GM03348 (cell line): ENCODE results near the gene PDE4B.
"Not testable (repeated sequence)": the region's sequence is repeated elsewhere in the genome, so short reads cannot be mapped to it uniquely, and the experiment has no call there.

Experiments
- DNase-seq: peaks from one replicate; pipeline ENCODE4 v3.0.0; 2012; ENCODE audit warnings: low spot score

The PDE4B gene

DNA sequence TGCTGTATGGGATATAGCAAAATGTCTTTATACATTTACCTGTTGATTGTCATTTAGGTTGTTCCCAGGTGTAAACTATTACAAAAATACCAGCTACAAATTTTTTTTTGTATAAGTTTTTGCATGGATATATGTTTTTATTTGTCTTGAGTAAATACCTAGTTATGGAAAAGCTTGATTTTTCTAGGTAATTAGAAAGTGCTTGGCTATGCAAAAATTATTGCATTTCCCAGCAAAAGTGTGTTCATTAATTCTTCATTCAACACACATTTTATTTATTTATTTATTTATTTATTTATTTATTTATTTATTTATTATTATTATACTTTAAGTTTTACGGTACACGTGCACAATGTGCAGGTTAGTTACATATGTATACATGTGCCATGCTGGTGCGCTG, 22.1 kb downstream of the PDE4B start:
- DNase-seq, result no peak

DNA sequence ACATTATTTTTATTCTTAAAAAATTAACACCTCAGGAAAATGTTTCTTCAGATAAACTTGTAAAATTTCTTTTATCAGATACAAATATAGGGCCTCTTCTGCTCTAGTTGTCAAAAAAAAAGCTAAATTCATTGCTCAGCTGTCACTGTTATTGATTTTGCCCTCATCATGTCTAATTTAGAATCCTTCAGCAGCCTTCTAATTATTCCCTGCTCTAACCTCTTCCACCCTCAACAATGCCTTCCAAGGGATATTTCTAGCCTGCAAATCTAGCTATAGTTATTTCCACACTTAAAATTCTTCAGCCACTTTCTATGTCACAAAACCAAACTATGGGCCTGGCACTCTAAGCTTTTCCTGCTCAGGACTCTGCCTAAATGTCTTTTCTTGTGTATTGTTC, 25.2 kb downstream of the PDE4B start:
- DNase-seq, result no peak

DNA sequence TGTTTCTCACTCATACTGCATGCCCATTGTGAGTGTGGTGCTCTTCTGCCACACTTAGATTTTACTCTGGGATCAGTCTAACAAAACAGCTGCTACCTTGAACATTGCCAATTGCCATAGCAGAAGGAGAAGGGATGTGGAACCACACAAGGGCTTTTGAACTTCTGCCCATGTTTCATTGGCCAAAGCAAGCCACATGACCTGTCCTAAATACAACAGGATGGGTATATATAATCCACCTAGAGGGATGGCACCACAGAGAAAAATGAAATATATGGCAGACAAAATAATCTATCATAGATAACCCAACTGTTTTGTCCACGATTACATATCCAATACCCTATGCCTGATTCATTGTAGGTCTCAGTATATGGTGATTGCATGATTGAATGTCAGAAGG, 26.3 kb downstream of the PDE4B start:
- no peak for DNase-seq

DNA sequence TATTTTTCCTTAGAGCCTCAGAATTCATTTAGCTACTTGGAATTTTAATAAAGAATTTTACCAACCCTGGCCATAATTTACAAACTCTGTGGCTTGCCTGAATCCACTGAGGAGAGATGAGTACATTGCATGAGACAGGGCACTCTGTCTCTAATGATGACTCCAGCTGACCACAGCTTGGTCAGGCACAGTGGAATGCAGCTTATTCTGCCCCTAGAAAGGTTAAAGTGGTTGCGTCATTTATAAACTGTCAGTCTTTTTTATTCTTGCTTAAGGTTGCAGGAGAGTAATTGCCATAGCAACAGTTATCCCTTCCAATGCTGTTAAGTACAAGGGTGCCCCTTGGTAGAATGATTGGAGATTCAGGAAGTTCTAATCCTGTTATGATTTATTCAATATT, 28.3 kb downstream of the PDE4B start:
- peak; percentile 89 for DNase-seq

DNA sequence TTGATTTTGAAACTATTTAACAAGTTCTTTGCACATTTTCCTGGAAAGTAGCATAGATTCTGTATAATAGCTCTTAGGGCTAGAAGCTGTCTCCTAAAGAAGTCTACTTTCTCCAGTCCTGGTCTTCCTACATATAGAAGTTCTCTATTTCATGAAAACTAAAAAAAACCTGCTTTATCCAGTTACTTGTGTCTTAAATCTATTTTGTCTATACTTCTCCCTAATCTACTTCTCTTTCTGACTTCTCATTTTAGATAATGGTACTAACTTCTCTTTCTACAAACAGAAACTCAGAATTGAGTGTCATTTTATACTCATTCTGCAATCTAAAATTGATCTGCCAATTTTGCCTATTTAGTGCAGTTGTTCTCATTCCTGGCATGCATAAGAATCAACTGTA, 28.7 kb downstream of the PDE4B start:
- DNase-seq, result no peak

DNA sequence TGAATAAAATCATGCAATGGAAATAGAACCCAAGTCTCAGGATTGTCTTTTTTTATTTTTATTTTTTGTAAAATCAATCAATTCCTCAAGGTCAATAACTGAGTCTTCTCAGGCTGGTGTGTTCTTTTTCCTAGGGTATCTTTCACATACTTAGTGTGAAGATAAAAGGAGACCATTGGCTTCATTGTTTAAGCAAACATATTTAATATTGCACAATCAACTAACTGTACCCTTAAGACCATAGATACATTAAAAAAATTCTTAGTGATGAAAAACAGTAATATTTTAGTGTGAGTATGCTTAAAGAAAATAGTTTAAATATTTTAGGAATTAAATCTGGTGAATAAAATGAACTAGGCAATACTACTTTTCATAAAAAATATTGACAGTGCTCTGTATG, 31.4 kb downstream of the PDE4B start:
- DNase-seq, result no peak

DNA sequence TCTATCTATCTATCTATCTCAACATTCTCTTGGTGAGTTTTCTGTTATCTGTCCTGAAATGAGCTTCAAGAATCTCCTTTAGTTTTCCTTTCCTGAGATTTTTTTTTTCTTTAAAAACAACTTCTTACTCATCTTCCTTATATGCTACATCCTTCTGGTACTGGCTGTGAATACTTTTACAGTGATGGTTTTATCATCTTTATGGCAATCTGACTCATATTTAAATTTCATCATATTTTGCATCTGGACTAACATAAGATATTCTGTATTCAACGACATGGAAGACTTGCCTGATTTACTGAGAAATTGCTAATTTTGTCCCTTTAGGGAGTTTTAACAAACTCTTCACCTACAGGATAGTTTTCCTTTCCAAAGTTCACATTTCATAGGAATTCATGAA, 33.0 kb downstream of the PDE4B start:
- DNase-seq, result peak; percentile 53

DNA sequence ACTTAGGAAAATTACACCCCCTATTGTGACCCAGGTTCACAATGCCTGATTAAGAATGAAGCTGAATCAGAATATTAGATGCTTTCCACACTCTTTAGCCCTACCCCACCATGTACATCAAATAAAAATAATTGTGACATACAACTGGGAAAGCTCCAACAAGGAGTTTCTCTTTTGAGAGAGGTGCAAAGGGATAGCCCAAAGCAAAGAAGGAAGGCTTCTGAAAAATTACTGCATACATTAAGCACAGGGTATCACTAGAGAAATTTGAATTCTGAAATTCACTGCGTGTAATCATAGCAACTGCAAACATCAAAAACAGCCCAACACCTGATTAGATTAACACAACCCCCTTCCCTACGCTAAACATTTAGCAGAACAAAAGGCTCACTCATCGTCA, 34.1 kb downstream of the PDE4B start:
- DNase-seq, result no peak

DNA sequence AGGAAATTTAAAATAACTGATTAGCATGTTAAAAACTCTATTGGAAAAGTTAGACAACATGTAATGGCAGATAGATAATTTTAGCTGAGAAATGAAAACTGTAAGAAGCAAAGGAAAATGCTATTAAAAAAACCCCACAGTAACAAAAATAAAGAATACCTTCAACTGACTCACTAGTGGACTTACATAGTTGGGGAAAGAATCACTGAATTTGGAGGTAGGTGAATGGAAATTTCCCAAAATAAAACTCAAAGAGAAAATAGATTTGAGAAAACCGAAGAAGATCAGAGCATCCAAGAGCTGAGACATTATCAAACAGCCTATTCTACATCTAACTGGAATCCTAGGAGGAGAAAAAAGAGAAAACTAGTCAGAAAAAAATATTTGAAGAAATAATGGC, 34.7 kb downstream of the PDE4B start:
- DNase-seq, result peak; percentile 26

DNA sequence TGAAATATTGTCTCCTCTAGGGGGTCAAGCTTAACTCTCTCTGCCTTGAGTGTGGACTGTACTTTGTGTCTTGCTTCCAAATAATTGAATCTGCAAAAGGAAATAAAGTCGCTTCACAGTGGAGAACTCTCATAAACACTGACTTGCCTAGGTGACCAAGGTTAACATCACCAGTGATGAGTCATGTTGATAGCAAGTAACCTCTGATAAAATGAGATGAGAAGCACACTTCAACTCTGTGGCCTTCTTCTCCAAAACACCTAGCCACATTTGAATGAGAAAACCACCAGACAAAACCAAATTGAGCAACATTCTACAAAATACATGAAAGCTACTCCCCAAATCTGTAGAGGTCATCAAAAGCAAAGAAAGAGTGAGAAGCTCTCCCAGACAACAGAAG, 37.6 kb downstream of the PDE4B start:
- DNase-seq, result no peak

DNA sequence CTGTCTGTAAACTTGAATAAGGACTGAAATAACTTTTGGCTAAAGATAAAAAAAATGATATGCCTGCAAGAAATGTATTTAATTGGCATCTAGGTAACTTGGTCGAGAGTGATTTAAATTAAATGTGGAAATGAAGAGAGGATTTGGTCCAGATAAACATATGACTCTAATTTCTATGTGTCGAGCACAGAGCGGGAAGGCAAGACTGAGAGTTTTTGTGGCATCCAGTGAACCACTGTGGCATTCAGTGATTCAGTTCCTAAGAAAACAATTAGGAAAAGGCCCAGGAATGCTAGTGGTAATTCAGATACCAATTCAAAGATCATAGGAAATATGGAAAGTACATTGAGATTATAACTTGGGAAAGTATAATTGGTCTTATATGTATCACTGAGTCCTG, 39.6 kb downstream of the PDE4B start:
- DNase-seq, result peak; percentile 34

DNA sequence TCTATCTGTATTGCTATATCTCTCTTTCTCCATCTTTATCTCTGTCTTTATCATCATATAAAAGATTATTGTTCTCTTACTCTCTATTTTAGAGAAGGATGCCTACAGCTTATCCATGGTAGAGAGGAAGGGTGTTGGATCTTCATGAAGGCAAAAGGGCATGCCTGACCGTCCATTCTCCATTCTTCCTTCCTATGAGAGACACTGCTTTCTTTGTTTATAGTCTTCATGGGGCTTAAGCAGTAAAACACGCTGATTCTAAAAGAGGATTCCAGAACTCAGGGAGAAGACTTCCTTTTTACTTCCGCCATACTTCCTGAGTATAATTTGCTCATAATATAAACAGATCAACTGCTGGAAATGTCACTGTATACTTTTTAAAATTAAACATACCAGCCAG, 44.0 kb downstream of the PDE4B start:
- DNase-seq, result no peak

DNA sequence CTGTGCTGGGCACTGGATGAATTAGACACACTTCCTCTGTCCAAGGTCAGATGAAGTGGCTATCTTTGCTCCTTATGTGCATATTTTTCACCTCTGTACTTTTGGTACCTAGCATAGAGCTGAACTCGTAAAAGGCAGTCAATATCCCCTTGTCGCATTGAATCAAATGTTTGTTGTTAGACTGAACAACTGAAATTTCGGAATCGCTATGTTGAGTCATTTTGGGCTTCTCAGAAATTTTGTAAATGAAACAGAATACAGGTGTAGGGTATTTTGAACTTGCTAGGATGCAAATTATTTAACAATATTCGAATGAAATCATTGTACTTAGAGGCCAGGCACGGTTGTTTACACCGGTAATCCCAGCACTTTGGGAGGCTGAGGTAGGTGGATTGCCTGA, 48.0 kb downstream of the PDE4B start:
- DNase-seq, result no peak

DNA sequence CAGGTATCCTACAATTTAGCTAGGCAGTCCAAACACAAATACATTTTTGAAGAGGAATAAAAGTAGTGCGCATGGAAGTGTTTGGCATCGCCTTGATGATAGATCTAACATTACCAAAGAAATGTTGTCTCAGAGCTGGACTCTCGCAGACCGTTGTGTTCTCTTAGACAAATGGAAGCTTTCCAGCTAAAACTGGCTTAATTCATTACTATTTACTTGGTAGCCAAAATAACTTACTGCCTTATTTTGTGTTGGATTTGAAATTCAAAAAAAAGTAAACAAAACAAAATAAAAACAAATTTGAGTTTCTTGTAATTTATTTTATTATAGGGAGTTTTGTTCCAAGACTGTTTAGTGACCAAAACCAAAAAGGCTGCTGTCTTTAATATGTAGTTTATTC, 51.6 kb downstream of the PDE4B start:
- no peak for DNase-seq

DNA sequence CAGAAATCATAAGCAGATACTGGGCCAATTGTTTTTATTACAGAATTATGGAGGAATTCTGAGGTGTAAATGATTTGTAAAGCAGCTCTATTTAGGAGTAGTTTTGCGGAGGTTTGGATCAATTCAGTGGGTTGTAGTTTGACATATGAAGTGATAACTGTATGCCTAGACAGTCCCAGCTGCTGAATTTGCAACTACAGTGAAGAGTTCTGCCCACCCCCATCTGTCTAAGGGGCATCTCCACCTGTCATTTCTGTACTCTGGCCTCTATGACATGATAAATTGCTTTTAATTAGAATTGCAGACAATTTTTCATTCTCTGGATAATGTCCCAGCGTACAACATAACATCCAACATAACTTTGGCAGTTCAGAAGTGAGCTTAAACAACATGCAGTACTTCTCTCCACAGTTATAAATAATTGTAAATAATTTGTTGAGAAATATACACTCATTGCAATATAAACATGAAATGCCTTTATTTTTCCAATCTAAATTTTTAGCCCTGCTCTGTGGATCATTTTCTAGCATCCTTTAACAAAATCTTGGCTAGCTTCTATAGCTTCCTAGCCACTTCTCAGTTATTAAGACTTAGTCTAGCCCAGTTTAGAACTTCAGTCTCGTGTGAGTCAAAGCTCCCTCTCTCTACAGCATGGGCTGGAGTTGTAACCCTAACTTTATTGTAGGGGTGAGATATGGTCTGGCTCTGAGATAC, 52.3 kb downstream of the PDE4B start:
- DNase-seq, result no peak

DNA sequence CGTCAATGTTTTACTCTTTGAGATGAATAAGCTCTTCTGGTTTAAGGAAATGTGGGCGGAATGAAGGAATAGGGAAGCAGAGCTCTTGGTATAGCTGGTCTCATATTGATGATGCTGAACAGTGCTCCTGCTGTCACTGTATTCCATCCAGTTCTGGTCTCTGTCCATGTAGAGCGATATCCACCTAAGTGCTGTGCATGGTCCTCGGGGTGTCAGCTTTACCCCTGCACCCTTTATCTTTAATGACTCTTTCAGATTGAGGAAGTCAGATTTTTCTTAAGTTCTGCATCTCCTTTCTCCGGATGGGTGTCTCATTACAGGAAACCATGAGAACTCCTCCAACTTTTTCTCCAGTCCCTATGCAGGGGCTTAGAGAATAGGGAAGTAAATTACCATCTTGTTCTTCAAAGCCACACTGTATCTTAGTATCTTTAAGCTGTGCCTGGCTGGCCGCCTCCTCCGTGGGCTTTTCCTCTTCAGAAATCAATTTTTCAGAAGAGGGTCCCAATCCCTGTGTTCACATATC, 52.9 kb downstream of the PDE4B start:
- no peak for DNase-seq

DNA sequence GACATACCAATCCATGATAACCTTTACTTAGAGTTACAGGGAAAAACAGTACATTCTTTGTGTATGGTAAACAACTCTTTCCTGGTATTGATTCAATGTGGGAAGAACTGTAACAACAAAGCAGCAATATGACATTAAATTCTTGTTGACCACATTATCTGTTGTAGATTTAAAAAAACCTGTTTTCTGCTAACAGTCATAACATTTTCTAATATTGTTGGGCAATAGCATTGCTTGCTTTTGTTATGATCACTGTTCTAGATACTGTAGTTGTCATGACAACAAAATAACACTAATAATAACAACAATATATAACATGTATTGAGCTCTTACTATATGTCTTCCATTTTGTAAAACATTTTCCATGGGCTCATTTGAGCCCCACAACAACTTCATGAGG, 54.2 kb downstream of the PDE4B start:
- DNase-seq, result no peak

DNA sequence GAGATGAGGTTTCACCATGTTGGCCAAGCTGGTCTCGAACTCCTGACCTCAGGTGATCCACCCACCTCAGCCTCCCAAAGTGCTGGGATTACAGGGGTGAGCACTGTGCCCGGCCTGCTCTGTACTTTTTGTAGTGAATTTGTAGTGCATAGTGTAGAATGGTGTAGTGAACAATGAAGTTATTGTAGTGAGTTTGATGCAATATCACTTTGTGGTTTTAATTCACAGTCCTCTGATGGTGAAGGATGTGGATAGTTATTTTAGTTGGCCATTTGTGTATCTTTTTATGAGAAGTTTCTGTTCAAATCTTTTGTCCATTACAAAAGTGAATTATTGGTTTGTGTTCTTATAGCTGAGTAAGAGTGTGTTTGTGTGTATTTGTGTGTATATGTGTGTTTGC, 57.6 kb downstream of the PDE4B start:
- no peak for DNase-seq

DNA sequence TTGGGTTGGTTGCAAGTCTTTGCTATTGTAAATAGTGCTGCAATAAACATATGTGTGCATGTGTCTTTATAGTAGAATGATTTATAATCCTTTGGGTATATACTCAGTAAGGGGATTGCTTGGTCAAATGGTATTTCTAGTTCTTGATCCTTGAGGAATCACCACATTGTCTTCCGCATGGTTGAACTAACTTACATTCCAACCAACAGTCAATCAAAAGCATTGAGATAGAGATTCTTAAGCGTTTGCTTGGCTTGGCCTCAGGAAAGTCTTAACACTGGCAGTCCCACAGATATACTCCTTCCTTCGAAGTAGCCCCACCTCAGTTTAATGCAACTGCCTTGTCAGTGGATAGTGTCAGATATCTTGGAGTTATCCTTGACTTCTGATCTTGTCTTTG, 63.9 kb downstream of the PDE4B start:
- DNase-seq, result not testable (repeated sequence)

DNA sequence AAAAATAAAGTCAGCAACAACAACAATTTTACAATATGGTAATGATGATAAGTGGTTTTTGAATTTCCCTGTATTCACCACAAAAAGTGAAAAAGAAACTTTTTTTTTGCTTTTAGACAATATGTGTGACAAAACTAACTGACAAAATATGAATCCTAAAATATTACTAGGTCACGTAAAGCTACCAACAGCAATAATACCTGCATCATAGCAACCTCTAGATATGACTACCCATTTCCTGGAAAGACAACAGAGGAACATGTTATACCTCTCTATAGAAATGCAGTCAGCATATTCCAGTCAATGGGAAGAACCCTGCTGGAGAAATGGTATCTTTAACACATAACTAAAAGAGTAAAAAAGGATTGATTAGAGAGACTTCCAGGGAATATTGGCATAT, 73.7 kb downstream of the PDE4B start:
- DNase-seq, result no peak

DNA sequence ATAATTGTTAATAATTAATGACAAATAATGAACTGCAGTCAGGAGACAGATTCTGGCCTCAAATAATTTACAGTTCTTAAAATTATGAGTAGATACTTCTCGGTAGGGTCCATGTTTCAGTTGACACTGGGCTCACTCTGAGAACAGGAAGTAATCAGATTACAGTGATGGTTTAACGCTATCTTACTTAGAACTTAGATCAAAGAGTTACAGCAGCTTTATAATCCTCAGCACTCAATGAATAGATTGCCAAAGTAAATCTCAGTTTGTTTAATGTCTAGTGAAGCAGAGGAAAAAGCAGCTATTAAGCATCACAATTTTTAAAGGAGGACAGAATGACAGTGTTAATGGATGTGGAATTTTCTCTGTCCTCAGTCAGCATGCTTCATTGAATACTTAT, 79.6 kb downstream of the PDE4B start:
- DNase-seq, result no peak

DNA sequence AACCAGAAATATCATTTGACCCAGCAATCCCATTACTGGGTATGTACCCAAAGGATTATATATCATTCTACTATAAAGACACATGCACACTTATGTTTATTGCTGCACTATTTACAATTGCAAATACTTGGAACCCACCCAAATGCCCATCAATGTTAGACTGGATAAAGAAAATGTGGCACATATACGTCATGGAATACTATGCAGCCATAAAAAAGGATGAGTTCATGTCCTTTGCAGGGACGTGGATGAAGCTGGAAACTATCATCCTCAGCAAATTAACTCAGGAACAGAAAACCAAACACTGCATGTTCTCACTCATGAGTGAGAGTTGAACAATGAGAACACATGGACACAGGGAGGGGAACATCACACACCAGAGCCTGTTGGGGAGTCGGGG, 85.6 kb downstream of the PDE4B start:
- not testable (repeated sequence) for DNase-seq

DNA sequence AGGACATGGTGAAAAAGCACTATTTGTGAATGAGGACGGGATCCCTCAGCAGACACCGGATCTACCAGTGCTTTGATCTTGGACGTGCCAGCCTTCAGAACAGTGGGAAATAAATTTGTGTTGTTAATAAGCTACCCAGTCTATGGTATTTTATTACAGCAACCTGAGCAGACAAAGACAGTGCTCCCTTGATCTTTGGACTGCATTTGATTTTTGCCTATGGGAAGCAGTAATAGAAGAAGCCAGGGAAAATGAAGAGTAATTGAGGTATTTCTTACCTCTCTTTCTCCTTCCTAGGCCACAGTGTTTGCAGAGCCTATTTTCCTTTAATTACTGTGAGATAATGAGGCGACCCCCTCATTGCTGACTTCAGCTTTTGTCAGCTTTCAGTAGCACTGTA, 87.9 kb downstream of the PDE4B start:
- no peak for DNase-seq

DNA sequence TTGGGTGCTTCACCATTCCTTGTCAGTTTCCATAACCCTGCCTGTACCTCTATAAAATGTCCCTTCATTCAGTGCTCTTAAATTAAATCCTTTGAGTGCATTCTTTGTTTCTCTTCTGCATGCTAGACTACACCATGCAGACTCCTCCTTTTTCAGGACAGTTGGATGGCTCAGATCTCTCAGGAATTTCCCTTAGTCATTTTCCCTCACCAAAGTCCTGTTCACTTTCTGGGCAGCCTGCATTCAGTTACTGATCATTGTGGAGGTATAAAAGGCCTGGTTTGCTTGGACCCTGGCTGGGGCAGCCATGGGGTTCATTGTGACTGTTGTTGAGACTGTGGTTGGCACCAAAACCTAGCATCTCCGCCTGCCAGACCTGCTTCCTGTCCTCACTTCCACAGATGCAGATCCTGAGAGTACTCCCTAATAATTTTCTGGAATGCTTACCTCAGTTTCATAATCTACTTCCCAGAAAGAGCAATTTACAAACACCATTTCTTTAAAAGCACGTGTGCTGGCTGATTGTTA, 88.4 kb downstream of the PDE4B start:
- DNase-seq, result peak; percentile 69
